DMS 273 (cell line): ENCODE measurements around the gene HNRNPUL2.

ENCODE experiments used
- DNase-seq: peaks from one replicate; lab custom pipeline; 2025; ENCODE audit not compliant: unreplicated experiment; lab: John Stamatoyannopoulos, UW

HNRNPUL2 gene

GRCh38 chr11:62727872-62728170, 564 bp upstream of the HNRNPUL2 start:
- peak; percentile 97 for DNase-seq

GRCh38 chr11:62726915-62727164, 417 bp downstream of the HNRNPUL2 start:
- no peak for DNase-seq

- DNase-seq = peak; percentile 60
Measured at GRCh38 chr11:62726156-62726914, 922 bp downstream of the HNRNPUL2 start.

GRCh38 chr11:62725646-62726045, 1.6 kb downstream of the HNRNPUL2 start:
- DNase-seq = no peak

GRCh38 chr11:62724171-62724570, 3.1 kb downstream of the HNRNPUL2 start:
- no peak for DNase-seq

- peak; percentile 17 for DNase-seq
Measured at GRCh38 chr11:62721994-62722393, 5.3 kb downstream of the HNRNPUL2 start.

GRCh38 chr11:62719302-62719978, 7.8 kb downstream of the HNRNPUL2 start:
- no peak for DNase-seq

GRCh38 chr11:62716816-62717215, 10.4 kb downstream of the HNRNPUL2 start:
- DNase-seq = no peak

GRCh38 chr11:62716206-62716605, 11.1 kb downstream of the HNRNPUL2 start:
- no peak for DNase-seq

- DNase-seq = no peak
Measured at GRCh38 chr11:62715150-62716130, 11.8 kb downstream of the HNRNPUL2 start.

GRCh38 chr11:62713343-62713742, 13.9 kb downstream of the HNRNPUL2 start:
- DNase-seq = no peak

GRCh38 chr11:62712861-62713260, 14.4 kb downstream of the HNRNPUL2 start:
- DNase-seq = no peak

- DNase-seq = no peak
Measured at GRCh38 chr11:62712276-62712812, 14.9 kb downstream of the HNRNPUL2 start.

GRCh38 chr11:62710001-62710345, 17.3 kb downstream of the HNRNPUL2 start:
- peak; percentile 63 for DNase-seq

GRCh38 chr11:62709247-62710000, 17.8 kb downstream of the HNRNPUL2 start:
- peak; percentile 98 for DNase-seq

GRCh38 chr11:62708793-62709192, 18.5 kb downstream of the HNRNPUL2 start:
- no peak for DNase-seq

GRCh38 chr11:62708392-62708791, 18.9 kb downstream of the HNRNPUL2 start:
- DNase-seq = no peak

- DNase-seq = peak; percentile 30
Measured at GRCh38 chr11:62707277-62707861, 19.9 kb downstream of the HNRNPUL2 start, which contains the start of the genes BSCL2 and GNG3. Gene BSCL2 (minus strand): TSS chr11:62707424. CDS start chr11:62707195, 229 bp downstream. Gene GNG3 (plus strand): TSS chr11:62707676. CDS start chr11:62708296, 620 bp downstream.

GRCh38 chr11:62706850-62707247, 20.4 kb downstream of the HNRNPUL2 start:
- DNase-seq = no peak
